ENCODE data around the gene DPYSL4. TPM values are rescaled to one million over a fixed set of nuclear protein-coding genes. Genes with fewer than 3 reads are reported as not detected.
A peak's percentile ranks its signal among the peaks of the same experiment; 100 is the strongest.

Gene DPYSL4
- total and polyA plus RNA-seq, 2 of the 4 experiments (the other 2 are of a cell fraction) = 8.1 to 30.5 TPM

DNA sequence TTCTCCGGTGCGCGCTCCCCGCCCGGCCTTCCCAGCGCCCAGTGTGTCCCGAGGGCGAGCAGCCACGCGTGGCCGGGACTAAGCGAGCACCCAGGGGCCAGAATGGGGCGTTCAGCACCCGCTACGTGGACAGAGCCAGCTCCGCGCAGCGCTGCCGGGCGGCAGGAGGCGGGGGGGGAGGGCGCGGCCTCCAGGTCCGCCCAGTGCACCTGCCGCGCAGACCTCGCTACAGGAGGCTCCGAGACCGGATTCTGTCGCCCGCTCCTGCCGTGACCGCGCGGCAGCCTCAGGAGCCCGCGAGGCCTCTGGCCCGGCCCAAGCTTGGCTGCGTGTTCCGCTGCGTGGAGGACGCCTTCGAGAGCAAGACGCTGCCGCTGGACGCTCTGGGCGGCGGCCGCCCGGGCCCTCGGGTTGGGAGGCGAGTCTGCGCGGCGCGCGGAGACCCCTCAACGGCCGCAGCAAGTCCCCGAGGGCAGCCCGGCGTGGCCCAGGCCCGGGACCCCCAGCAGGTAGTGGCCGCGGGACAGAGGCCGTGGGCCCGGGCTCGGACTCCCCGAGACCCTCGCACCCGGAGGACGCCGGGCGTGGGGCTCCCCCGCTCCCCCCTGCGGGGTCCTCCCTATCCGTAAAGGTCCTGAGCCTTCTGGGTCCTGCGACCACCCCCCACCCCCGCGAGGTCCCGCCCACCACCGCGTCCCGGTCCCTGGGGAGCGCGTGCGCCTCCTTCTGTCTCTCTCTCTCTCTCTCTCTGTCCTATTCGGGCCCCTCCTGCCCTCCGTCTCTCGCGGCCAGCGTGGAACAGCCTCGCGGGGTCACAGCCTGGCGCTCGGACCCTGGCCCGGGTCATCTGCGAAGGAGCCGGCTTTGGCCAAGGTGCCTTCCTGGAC is 904 bp upstream of the DPYSL4 start:
- Histone ChIP-seq H2AK9ac (replicated peaks; ENCODE audit: low read depth, low read length, poor library complexity) (no peak overlapping the region), H4K5ac (ENCODE audit: low read depth, low read length) (no peak overlapping the region), H3K79me1 (ENCODE audit: low read depth in 1 of 2, low read length in 2 of 2) (peaks cover 0 to 3% of the 10 kb centered on the region in 2 experiments; a peak in 1 of 4 replicates), H2BK15ac (ENCODE audit: low read depth, low read length) (no peak overlapping the region), H2BK20ac (ENCODE audit: low read depth, low read length) (no peak overlapping the region), H4K8ac (ENCODE audit: low read depth in 2 of 2, low read length in 2 of 2) (no peak overlapping the region), H3K4me1 (ENCODE audit: control insufficient read depth, insufficient read depth, low read length) (peaks cover 4% of the 10 kb centered on the region; the same call in 1 of the 2 replicates), H3K27ac (ENCODE audit: insufficient read depth, low read length) (no peak overlapping the region), H3K9me3 (ENCODE audit: control insufficient read depth, insufficient read depth, low read length) (no peaks in the 10 kb centered on the region), H3K36me3 (ENCODE audit: control insufficient read depth, insufficient read depth, low read length) (0 out of 2 replicates have a peak, but pooled peaks cover 3% of the 10 kb centered on the region), H3K4me3 (ENCODE audit: insufficient read depth, low read depth, low read length) (peak overlapping the region; percentile 24; the same call in 1 of the 2 replicates), H2AFZ (replicated peaks; ENCODE audit: low read length, poor library complexity) (peak overlapping the region; percentile 61), H3K23ac (ENCODE audit: low read depth, low read length) (no peak overlapping the region), H4K91ac (ENCODE audit: insufficient read depth, low read depth, low read length) (no peak overlapping the region), H3K4ac (ENCODE audit: low read depth, low read length) (no peak overlapping the region), H2AK5ac (ENCODE audit: low read depth, low read length) (no peak overlapping the region), H3K14ac (replicated peaks; ENCODE audit: low read depth, low read length) (no peak overlapping the region), H3K9ac (ENCODE audit: low read depth, low read length) (no peak overlapping the region), H3K56ac (ENCODE audit: extremely low read depth, insufficient read depth, low read length) (no peak overlapping the region), H2BK5ac (ENCODE audit: low read depth, low read length, poor library complexity, severe bottlenecking) (no peak overlapping the region), H3K18ac (ENCODE audit: low read depth, low read length) (no peak overlapping the region), H2BK120ac (ENCODE audit: low read depth, low read length) (no peak overlapping the region), H3K9me1 (ENCODE audit: insufficient read depth, low read length) (no peaks in the 10 kb centered on the region), H3K27me3 (ENCODE audit: control insufficient read depth, insufficient read depth, low read length) (peaks cover 36% of the 10 kb centered on the region), H4K20me1 (ENCODE audit: insufficient read depth, low read length) (peaks cover 21% of the 10 kb centered on the region), H3K4me2 (ENCODE audit: low read depth, low read length) (peak overlapping the region; percentile 82)
- ChIA-PET CTCF (no interaction called here), POLR2A (ENCODE audit: unreplicated experiment) (no interaction called here)
- peak; percentile 12 for DNase-seq
- TF ChIP-seq RAD21 (IDR thresholded peaks at IDR 0.05; ENCODE audit: low read length) = no peak
- TF ChIP-seq MXI1 (IDR thresholded peaks at IDR 0.05; ENCODE audit: borderline replicate concordance, low read depth, low read length) = 0 out of 2 replicates have a peak, but pooled peaks have one; percentile 50
- TF ChIP-seq NFE2L2 (IDR thresholded peaks at IDR 0.05; ENCODE audit: low read depth, low read length) = no peak
- TF ChIP-seq, protein P1, sequence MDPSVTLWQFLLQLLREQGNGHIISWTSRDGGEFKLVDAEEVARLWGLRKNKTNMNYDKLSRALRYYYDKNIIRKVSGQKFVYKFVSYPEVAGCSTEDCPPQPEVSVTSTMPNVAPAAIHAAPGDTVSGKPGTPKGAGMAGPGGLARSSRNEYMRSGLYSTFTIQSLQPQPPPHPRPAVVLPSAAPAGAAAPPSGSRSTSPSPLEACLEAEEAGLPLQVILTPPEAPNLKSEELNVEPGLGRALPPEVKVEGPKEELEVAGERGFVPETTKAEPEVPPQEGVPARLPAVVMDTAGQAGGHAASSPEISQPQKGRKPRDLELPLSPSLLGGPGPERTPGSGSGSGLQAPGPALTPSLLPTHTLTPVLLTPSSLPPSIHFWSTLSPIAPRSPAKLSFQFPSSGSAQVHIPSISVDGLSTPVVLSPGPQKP (IDR thresholded peaks at IDR 0.05; ENCODE audit: borderline replicate concordance, low read depth, low read length) = no peak
- TF ChIP-seq SMC3 (IDR thresholded peaks at IDR 0.05; ENCODE audit: low read depth, low read length) = no peak
- no peak for TF ChIP-seq RCOR1 (IDR thresholded peaks at IDR 0.05; ENCODE audit: insufficient replicate concordance, low read length)
- TF ChIP-seq MAZ (IDR thresholded peaks at IDR 0.05; ENCODE audit: borderline replicate concordance, low read depth, low read length) = peak; percentile 43; the same call in 1 of the 2 replicates
- no peak for TF ChIP-seq CHD1 (IDR thresholded peaks at IDR 0.05; ENCODE audit: low read depth, low read length)
- TF ChIP-seq CEBPB (IDR thresholded peaks at IDR 0.05; ENCODE audit: low read depth, low read length) = no peak
- no peak for TF ChIP-seq RFX5 (IDR thresholded peaks at IDR 0.05; ENCODE audit: low read depth, low read length)
- no peak for TF ChIP-seq POLR2A (IDR thresholded peaks at IDR 0.05; ENCODE audit: low read depth, low read length)
- 7% methylated on average over 43 of the region's 99 CpGs; no CpG with 5 or more reads in 1 of the 2 experiments for WGBS, 2 experiments (ENCODE audit: extremely low coverage in 2 of 2, insufficient read length in 1 of 2)
- dilution Hi-C loops (cut with HindIII; ENCODE audit: low sequenced_read_pairs, unreplicated experiment) = no loop called here
- in situ Hi-C loops (cut with MboI; ENCODE audit: low sequenced_read_pairs) = no loop called here
- no TSS peak for BruUV-seq (replicated peaks)
- peak; percentile 58 for ATAC-seq (ENCODE audit: low read depth)
- intact Hi-C loops (cut with micrococcal nuclease) = no loop called here

Data from IMR-90 (cell line).